HL-60/S4 treated with phorbol 12-myristate 13-acetate at 8.2 ng/mL for 4 days and 3 days (cell line): ENCODE measurements around the gene SEC22A.

ENCODE experiments used
- in situ Hi-C: fragments of 300-500 bp; cut with MboI; formaldehyde crosslinking; loops from 2 replicates; pipeline ENCODE4 v1.15.0; 2022; ENCODE audit warnings: low sequenced_read_pairs

Gene SEC22A

DNA sequence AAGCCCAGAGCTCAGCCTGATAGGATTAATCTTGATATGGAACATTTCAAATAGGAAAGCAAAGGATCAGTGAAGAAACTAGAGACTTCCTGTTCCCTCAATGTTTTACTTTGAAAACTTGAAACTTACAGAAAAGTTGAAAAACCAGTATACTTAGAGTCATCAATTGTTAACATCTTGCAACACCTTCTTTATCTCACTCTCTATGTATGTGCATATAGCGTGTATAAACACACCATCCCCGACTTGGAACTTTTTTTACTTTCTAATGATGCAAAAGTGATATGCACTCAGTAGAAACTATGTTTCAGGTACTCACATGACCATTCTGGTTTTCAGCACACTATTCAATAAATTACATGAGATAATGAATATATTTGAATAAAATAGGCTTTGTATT, 60.5 kb downstream of the SEC22A start:
- in situ Hi-C loops, result no loop called here

DNA sequence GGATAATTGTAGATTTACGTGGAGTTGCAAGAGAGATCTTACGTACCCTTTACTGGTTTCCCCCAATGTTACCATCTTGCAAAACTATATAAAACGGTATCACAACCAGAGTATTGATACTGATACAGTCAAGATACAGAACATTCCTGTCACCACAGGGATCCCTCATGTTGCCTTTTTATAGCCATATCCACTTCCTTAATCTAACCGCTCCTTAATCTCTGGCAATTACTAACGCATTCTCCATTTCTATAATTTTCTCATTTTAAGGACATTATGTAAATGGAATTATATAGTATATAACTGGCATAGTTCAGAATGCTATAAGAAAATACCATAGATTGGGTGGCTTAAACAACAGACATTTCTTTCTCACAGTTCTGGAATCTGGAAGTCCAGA, 61.1 kb downstream of the SEC22A start:
- in situ Hi-C loops, result no loop called here

DNA sequence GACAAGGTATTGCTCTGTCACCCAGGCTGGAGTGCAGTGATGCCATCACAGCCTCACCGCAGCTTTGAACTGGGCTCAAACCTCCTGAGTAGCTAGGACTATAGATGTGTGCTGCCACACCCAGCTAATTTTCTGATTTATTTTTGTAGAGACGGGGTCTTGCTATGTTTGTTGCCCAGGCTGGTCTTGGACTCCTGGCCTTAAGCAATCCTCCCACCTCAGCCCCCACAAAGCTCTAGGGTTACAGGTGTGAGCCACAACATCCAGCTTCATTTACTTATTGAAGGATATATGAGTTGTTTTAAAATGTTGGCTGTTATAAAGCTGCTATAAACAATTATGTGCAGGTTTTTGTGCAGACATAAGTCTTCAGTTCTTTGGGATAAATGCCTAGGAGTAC, 62.2 kb downstream of the SEC22A start:
- in situ Hi-C loops, result no loop called here

DNA sequence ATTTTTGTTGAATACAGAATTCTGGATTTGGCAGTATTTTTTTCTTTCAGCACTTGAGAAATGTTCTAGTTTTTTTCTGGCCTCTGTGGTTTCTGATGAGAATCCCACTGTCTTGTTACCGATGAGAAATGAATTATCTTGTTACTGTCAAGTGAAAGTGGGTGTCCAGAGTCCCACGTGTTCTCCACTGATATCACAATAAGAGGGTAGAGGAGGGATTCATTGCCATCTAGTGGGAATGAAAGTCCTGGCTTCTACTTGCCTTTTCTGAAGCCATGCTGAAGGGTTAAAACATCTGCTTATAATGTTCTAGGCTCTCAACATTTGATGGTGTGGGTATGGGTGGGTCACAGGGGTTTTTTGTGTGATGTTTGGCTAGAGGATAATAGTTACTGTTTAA, 66.1 kb downstream of the SEC22A start:
- in situ Hi-C loops, result no loop called here

DNA sequence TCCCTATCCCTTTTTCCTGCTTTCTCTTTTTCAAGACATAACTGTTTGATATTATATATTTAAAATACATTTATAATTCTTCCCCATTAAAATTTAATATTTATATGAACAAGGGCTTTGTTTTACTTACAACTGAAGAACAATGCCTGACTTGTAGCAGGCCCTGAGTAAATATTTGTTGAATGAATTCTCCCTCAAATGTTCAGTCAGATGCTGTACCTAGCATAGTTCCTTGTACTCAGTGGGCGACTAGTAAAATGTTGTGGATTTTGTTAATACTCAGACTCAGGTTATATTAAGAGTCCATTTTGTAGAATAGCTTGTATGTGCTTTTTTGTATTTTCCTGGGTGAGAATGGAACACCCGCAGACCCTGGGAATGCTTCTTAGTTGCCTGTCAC, 69.1 kb downstream of the SEC22A start:
- in situ Hi-C loops, result no loop called here

DNA sequence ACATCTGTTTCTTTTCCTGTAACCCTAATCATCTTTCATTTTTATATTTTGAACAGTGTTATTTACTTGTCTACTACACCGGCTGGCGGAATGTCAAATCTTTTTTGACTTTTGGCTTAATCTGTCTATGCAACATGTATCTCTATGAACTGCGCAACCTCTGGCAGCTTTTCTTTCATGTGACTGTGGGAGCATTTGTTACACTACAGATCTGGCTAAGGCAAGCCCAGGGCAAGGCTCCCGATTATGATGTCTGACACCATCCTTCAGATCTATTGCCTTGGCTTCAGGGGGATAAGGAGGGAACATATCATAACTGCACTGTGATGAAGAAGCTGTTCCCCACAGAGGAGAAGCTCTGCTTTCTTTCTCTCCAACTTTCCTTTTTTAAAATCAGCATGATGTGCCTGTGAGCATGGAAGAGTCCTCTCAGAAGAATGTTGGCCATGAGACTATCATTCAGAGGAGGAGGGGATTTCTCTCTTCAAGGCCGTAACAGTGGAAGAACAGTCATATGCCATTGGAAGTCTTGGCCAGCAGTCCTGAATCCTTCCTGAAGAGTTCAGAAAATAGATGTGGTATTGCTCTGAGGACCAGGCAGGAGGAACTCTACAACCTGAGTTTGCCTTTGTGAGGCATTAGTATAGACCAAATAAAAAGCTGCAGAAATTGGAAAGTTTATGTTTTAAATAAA, 69.9 kb downstream of the SEC22A start:
- in situ Hi-C loops, result no loop called here

DNA sequence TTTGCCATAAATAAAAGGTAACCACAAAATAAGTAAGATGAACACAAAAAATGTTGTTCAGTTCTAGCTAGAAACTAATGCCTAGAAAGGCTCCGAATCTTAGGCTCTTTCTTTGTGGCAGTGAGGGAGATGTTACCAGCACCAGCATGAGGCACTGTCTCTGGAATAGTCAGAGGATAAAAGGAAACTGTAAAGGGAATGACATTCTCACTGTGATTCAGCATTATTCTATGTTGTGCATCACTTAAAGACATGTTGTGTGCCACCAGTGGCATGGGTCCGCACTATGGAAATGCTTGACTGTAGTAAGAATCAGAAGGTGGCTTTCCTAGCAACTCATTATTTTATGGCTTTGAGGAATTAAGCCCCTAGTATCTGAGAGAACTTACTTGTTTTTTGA, 70.8 kb downstream of the SEC22A start:
- in situ Hi-C loops, result no loop called here

DNA sequence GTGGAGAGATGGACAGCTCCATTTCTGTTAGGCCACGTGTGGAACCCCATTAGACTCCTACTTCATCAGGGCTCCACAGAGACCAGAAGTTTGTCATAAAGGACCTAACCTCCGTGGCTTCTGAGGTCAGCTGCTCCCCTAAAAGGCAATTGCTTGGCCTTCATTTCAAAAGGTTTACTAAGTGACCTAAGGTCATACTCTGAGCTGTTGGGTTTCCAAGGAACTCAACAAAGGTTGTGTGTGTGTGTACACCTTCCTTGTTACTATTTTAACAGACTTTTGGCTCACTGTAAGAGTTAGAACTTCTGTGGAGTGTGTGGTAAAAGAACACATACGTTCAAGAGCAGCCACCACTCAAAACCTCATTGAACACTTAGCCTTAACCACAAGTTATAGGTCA, 73.9 kb downstream of the SEC22A start:
- in situ Hi-C loops, result no loop called here

- in situ Hi-C loops, result no loop called here
Observed at GRCh38 chr3:123276346-123277006, 74.7 kb downstream of the SEC22A start.

DNA sequence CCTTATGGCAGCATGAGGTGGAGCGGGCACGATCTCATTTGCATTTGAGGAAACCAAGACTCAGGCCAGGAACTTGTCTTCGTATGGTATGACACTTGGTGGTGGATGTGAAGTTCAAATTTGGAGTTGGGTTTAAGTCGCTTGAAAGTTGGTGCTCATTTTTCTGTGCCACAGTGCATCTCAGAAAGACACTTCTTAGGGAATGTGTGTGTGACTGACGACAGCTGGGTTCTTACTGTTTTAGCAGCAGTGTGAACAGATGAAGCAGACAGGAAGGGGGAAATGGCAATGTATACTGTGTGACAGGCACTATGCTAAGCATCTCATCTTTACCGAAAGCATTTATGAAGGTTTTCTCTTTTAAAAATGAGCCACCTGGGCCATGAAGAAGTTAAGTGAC, 75.4 kb downstream of the SEC22A start:
- in situ Hi-C loops, result no loop called here

DNA sequence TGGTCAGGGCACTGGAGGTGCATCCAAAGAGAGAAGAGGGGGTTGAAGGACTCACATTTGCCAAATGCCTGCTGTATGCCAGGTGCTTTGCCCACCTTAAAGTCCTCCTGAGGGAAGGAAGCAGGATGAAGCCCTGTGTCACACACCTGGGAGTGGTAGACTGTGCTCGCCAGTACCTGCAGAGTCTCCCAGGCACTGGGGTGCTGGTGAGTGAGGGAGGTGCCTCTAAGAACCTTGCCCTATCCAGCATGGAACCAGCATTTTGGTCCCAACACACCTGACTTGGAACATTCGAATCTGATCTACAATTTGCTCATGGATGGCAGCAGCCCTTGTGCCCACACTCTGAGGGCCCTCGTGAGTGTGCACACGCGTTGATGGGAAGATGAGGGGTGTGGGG, 76.7 kb downstream of the SEC22A start:
- in situ Hi-C loops, result no loop called here

DNA sequence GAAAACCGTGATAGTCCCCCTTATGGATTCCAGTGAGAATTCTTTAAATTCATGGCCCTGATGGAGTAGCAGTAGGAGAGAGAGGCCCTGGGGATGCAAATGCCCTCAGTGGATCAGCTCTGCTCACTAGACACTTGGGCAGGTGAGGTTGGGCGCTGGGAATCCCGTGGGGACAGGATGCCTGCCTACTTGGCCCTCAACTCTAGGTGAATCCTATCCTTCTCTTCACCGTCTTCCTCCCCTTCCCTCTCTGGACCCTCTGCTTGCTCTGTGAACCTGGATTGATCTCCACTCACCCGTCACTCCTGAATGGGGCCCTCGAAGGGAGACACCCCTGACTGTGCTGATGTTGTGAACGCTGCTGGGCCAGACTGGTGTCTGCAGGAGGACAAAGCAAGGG, 77.4 kb downstream of the SEC22A start:
- in situ Hi-C loops, result no loop called here

- in situ Hi-C loops, result no loop called here
Observed at GRCh38 chr3:123281406-123281805, 79.7 kb downstream of the SEC22A start.

- in situ Hi-C loops, result no loop called here
Observed at GRCh38 chr3:123281929-123282328, 80.2 kb downstream of the SEC22A start.

DNA sequence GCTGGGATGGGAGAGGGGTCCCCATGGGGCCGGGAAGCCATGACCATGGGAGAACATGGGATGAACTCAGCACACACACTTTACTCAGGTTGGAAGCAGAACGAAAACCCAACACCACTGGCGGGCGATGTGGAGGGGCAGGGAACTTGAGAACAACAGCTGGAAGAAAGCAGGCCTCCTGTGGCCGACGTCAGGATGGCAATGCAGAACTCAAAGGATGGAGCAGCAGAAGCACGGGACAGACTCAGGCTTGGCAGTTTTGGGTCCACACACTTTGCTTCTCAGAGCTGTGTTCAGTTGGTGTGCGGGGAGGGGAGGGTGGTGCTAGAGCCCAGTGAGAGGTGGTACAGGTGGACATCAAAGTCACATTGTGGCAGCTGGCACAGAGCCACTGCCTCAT, 80.7 kb downstream of the SEC22A start:
- in situ Hi-C loops, result no loop called here

DNA sequence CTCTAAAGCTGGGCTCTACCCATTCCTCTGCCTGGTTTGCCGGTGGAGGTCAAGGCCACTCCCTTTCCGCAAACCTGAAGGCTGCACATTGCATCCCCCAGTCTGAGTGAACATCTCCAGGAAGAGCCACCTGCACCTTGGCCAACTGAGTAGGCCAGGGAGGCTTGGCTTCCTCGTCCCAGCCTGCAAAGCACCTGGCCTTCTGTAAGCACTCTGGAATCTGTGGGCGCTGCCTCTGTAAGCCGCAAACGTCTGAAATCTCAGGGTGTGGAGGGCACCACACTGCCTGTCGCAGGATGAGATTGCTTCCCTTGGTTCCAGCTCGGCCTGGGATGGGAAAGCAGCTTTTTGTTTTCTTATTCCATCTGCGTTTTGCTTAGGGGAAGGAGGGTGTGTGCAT, 81.3 kb downstream of the SEC22A start:
- in situ Hi-C loops, result no loop called here

DNA sequence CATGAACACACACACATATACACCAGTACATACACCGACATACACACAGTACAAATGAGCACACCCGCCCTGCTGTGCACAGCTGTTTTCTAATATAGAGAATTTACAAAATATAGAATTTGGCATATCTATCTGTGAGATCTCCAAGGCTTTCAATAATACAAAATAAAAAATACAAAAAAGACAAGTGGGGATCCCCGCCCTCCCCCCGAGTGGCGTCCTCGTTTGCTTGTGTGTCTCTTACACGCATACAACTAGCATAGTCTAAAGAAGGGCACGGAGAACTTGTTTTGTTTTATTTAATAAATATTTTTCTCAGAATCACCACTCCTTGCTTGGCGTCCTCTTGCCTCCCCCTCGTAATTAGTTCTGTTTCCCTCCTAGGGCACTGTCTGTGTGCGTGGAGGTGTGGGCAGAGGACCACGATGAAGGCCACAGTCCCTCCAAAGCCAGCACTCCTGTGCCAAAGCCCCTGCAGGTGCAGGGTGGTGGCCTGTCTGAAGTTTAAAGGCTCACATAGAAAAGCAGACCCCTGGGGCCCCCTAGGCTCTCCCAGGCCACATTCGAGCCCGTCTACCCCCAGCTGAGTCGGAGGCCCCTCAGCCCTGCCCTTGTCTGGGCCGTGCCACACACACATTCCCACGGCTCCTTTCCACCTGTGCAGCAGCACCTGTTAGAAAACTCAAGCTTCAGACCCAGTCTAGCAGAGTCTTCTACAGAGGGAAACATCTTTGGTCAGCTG, 82.1 kb downstream of the SEC22A start:
- in situ Hi-C loops, result no loop called here

DNA sequence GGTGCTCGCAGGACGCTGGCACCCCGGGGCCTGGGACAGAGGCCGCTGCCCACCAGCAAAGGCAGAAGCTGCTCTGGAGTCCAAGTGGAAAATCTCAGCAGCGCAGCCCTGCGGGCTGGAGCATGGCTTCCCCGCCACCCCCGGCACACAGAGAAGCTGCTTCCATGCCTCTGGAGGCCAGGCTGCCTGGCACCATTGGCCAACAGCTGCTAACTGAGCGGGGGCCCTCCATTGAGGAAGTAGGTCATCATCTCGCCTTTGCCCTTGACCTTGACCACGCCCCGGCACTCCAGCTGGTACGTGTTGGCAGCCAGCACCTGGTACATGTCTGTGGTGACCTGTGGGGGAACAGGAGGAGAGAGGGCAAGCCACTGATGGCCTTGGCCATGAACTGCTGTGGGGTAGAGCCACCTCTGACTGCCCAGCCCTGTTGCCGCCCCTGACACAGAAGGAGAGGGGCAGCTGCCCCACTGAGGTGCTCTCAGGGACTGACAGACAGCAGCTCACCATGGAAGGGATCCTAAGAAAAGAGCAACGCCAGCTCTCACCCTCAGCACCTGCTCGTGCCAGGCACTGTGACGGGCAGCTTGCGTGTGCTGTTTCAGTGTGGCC, 82.8 kb downstream of the SEC22A start:
- in situ Hi-C loops, result no loop called here

GRCh38 chr3:123285066-123285465, 83.3 kb downstream of the SEC22A start:
- in situ Hi-C loops, result no loop called here

DNA sequence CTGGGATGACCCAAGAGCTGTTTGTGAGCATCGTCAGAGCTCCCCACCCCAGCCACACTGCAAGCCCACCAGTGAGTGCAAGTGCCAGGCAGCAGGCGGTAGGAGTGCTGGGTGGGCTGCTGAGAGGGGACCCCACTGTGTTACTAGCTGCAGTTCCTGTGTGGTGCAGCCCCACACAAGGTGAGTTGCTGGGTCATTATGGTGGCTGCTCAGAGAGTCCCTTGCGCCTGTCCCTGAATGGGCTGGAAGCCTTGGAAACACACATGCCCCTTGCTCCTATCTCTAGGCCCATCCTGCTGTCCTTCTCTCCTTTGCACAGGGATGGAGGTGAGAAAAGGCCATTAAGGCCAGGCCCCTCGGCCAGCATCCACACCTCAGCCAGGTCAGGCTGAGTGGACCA, 83.7 kb downstream of the SEC22A start:
- in situ Hi-C loops, result no loop called here

- in situ Hi-C loops, result no loop called here
Observed at GRCh38 chr3:123285931-123286307, 84.2 kb downstream of the SEC22A start.
